CD14-positive monocyte (primary cell): ENCODE results near the gene CCR7. TPM values are rescaled to one million over a fixed set of nuclear protein-coding genes. Genes with fewer than 3 reads are reported as not detected.

ENCODE experiments used
- DNase-seq, 3 donors: peaks; one replicate each; pipeline ENCODE4 v3.0.0-alpha.2; 2011 to 2022
- H2AFZ ChIP-seq: 2 replicates; pipeline ENCODE4 v1.6.0; 2012; ENCODE audit warnings: mild to moderate bottlenecking, low read depth, low read length, inconsistent platforms; ENCODE audit not compliant: insufficient read depth, poor library complexity, severe bottlenecking
- H3K27ac ChIP-seq, 2 donors: 1 replicate in 1 of 2; 2 replicates in 1 of 2; pipeline ENCODE4 v1.5.1; 2012 to 2013; ENCODE audit warnings: low read length in 2 of 2, control low read depth in 1 of 2, inconsistent platforms in 1 of 2, low read depth in 1 of 2, mild to moderate bottlenecking in 1 of 2
- H3K27me3 ChIP-seq, 2 donors: one replicate each; pipeline versions ENCODE4 v1.6.0 to v1.6.1; 2011 to 2013; ENCODE audit warnings: low read length in 2 of 2; ENCODE audit not compliant: control insufficient read depth in 2 of 2, insufficient read depth in 2 of 2
- H3K36me3 ChIP-seq, 2 donors: replicated peaks in 1 of 2; 1 replicate in 1 of 2; 2 replicates in 1 of 2; pipeline versions ENCODE4 v1.5.1 to v1.6.1; 2012 to 2013; ENCODE audit warnings: low read length in 2 of 2, control low read depth in 1 of 2, inconsistent platforms in 1 of 2, mild to moderate bottlenecking in 1 of 2; ENCODE audit not compliant: insufficient read depth in 2 of 2, control insufficient read depth in 1 of 2
- H3K4me1 ChIP-seq, 2 donors: 1 replicate in 1 of 2; 2 replicates in 1 of 2; pipeline versions ENCODE4 v1.5.1 to v1.6.1; 2012 to 2013; ENCODE audit warnings: low read length in 2 of 2, control low read depth in 1 of 2, inconsistent platforms in 1 of 2, mild to moderate bottlenecking in 1 of 2, moderate library complexity in 1 of 2; ENCODE audit not compliant: insufficient read depth in 2 of 2, control insufficient read depth in 1 of 2
- H3K4me2 ChIP-seq: replicated peaks from 2 replicates; pipeline ENCODE3; 2012; ENCODE audit warnings: low read length, moderate library complexity, mild to moderate bottlenecking; ENCODE audit not compliant: poor library complexity, severe bottlenecking; ENCODE audit errors: extremely low read depth
- H3K4me3 ChIP-seq, 3 experiments: fragments of 200-600 bp in 1 of 3; sonication (generic) in 1 of 3; replicated peaks in 1 of 3; 1 replicate in 2 of 3; 2 replicates in 1 of 3; pipeline ENCODE4 v1.5.1; 2011 to 2013; ENCODE audit warnings: low read length in 3 of 3, mild to moderate bottlenecking in 3 of 3, control low read depth in 2 of 3, low read depth in 2 of 3, inconsistent platforms in 1 of 3, moderate library complexity in 1 of 3
- H3K79me2 ChIP-seq: 2 replicates; pipeline ENCODE4 v1.6.0; 2012; ENCODE audit warnings: mild to moderate bottlenecking, control low read depth, inconsistent platforms, low read length, moderate library complexity; ENCODE audit not compliant: insufficient read depth
- H3K9ac ChIP-seq: 2 replicates; pipeline ENCODE4 v1.6.0; 2017; ENCODE audit warnings: low read length, mild to moderate bottlenecking; ENCODE audit not compliant: insufficient read depth, poor library complexity, severe bottlenecking
- H3K9me3 ChIP-seq, 2 donors: replicated peaks in 1 of 2; 1 replicate in 1 of 2; 2 replicates in 1 of 2; pipeline versions ENCODE4 v1.5.1 to v1.6.1; 2012 to 2013; ENCODE audit warnings: low read length in 2 of 2, control low read depth in 1 of 2; ENCODE audit not compliant: control insufficient read depth in 1 of 2, insufficient read depth in 1 of 2
- H4K20me1 ChIP-seq: 2 replicates; pipeline ENCODE4 v1.6.0; 2012; ENCODE audit warnings: mild to moderate bottlenecking, low read length, control low read depth, moderate library complexity; ENCODE audit not compliant: insufficient read depth
- H3K27ac Mint-ChIP-seq, 7 donors: one replicate each; pipeline ENCODE4 v1.8.0; 2020; ENCODE audit warnings: mild to moderate bottlenecking in 7 of 7, mixed read lengths in 7 of 7, moderate library complexity in 6 of 7, inconsistent platforms in 2 of 7
- H3K27me3 Mint-ChIP-seq, 3 donors: one replicate each; pipeline ENCODE4 v1.8.0; 2021 to 2022; ENCODE audit warnings: low read depth in 3 of 3, mild to moderate bottlenecking in 3 of 3, mixed read lengths in 3 of 3, moderate library complexity in 3 of 3, inconsistent platforms in 1 of 3
- H3K36me3 Mint-ChIP-seq, 2 donors: one replicate each; pipeline ENCODE4 v1.8.0; 2020; ENCODE audit warnings: mixed read lengths in 2 of 2, inconsistent platforms in 1 of 2, mild to moderate bottlenecking in 1 of 2
- H3K4me1 Mint-ChIP-seq: one replicate; pipeline ENCODE4 v1.8.0; 2020; ENCODE audit warnings: mild to moderate bottlenecking, mixed read lengths
- H3K4me3 Mint-ChIP-seq, 2 donors: one replicate each; pipeline ENCODE4 v1.8.0; 2020; ENCODE audit warnings: mild to moderate bottlenecking in 2 of 2, mixed read lengths in 2 of 2, moderate library complexity in 1 of 2
- H3K9me3 Mint-ChIP-seq, 7 donors: one replicate each; pipeline ENCODE4 v1.8.0; 2020 to 2022; ENCODE audit warnings: mixed read lengths in 7 of 7, mild to moderate bottlenecking in 6 of 7, moderate library complexity in 6 of 7, inconsistent platforms in 2 of 7
- WGBS: methylation state at CpG from one replicate; pipeline ENCODE4 v1.1.5; 2013; ENCODE audit warnings: missing lambda C conversion rate; ENCODE audit not compliant: insufficient coverage; 5-methylcytosine and 5-hydroxymethylcytosine counted together
- intact Hi-C, 2 donors: fragments of 100-400 bp; cut with micrococcal nuclease; formaldehyde crosslinking; loops; one replicate each; pipeline versions ENCODE4 v1.15.0 to v1.15.1; 2023
- polyA plus RNA-seq, 3 donors: library from polyadenylated mRNA; depleted of rRNA in 1 of 3; unstranded in 2 of 3; stranded (reverse) in 1 of 3; fragments of 300-500 nt in 2 of 3; fragments of >200 nt in 1 of 3; fragmentation: Illumina TruSeq in 2 of 3; gene quantifications; 1 replicate in 2 of 3; 2 replicates in 1 of 3; pipeline ENCODE4 v1.2.3, GENCODE V29; 2012 to 2021
- TF ChIP-seq, protein P1 (sequence below): fragments of 200-600 bp; IDR thresholded peaks from one replicate; pipeline ENCODE4 v1.8.0; 2022; ENCODE audit warnings: antibody characterized with exemption, mild to moderate bottlenecking

Gene CCR7
- polyA plus RNA-seq, 3 donors, result 0.15 to 2.1 (median 1.2) TPM

DNA sequence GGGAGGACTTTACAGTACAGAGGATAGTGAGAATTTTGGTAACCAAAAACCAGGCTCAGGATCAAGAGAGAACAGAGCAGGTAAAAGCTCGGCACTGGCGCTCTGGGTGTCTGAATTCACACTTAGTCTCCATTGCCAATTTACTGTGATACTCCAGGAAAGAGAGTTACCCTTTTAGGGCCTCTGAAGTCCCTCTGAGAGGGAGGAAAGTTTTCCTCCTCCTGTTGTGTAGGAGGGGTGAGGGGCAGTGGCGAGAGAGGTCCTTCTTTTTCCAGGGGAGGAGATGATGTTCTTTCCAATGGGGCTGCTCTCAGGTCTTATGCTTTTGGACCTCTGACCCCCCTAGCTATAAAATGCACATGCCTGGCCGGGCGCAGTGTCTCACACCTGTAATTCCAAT lies 58.5 kb downstream of the CCR7 start:
- no peak overlapping the region for H3K27ac Mint-ChIP-seq

More for the DNA sequence above, 58.5 kb downstream of the CCR7 start:
- H3K4me3 ChIP-seq, result no peak overlapping the region
- H3K9ac ChIP-seq, result no peak overlapping the region
- Mint-ChIP-seq H3K36me3 (no peaks in the 10 kb centered on the region), H3K27me3 (peaks cover 12 to 40% (median 30%) of the 10 kb centered on the region in 3 donors), H3K4me3 (no peak overlapping the region), H3K9me3 (peaks cover 0 to 1% (median 0%) of the 10 kb centered on the region in 7 donors), H3K4me1 (no peaks in the 10 kb centered on the region)
- no peaks in the 10 kb centered on the region for H4K20me1 ChIP-seq
- no peak overlapping the region for H3K27ac ChIP-seq
- no peaks in the 10 kb centered on the region for H3K79me2 ChIP-seq
- H3K4me1 ChIP-seq, result no peaks in the 10 kb centered on the region
- no peak overlapping the region for H2AFZ ChIP-seq
- no peak for DNase-seq
- no peak overlapping the region for H3K4me2 ChIP-seq
- peaks cover 2 to 3% of the 10 kb centered on the region in 2 donors for H3K27me3 ChIP-seq
- no CpG with 5 or more reads among the region's 5 CpGs for WGBS
- intact Hi-C loops, result no loop called here
- TF ChIP-seq, protein P1, sequence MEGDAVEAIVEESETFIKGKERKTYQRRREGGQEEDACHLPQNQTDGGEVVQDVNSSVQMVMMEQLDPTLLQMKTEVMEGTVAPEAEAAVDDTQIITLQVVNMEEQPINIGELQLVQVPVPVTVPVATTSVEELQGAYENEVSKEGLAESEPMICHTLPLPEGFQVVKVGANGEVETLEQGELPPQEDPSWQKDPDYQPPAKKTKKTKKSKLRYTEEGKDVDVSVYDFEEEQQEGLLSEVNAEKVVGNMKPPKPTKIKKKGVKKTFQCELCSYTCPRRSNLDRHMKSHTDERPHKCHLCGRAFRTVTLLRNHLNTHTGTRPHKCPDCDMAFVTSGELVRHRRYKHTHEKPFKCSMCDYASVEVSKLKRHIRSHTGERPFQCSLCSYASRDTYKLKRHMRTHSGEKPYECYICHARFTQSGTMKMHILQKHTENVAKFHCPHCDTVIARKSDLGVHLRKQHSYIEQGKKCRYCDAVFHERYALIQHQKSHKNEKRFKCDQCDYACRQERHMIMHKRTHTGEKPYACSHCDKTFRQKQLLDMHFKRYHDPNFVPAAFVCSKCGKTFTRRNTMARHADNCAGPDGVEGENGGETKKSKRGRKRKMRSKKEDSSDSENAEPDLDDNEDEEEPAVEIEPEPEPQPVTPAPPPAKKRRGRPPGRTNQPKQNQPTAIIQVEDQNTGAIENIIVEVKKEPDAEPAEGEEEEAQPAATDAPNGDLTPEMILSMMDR, result no peak
- H3K9me3 ChIP-seq, result no peaks in the 10 kb centered on the region
- H3K36me3 ChIP-seq, result no peaks in the 10 kb centered on the region

Other genes with a start within 250 kb of the CCR7 start
- gene GJD3, start 200.7 kb downstream of the CCR7 start, polyA plus RNA-seq, result not detected
- gene TOP2A, start 147.6 kb downstream of the CCR7 start, polyA plus RNA-seq, result under 1 TPM; 0.01 to 0.94 (median 0.28) TPM
- under 1 TPM in 2 of 3 donors, not detected in 1; 0.04 to 0.15 TPM for gene IGFBP4, start 122.0 kb downstream of the CCR7 start, polyA plus RNA-seq
- not detected for gene TNS4, start 63.8 kb downstream of the CCR7 start, polyA plus RNA-seq
- gene SMARCE1, start 82.3 kb upstream of the CCR7 start, polyA plus RNA-seq, result 100 to 1,000 TPM in 2 of 3 donors, 10 to 100 TPM in 1; 18.6 to 127 (median 119) TPM
- gene KRT222, start 99.7 kb upstream of the CCR7 start, polyA plus RNA-seq, result not detected
- not detected for gene KRT24, start 138.3 kb upstream of the CCR7 start, polyA plus RNA-seq
- gene KRT25, start 189.9 kb upstream of the CCR7 start, polyA plus RNA-seq, result not detected
- not detected for gene KRT26, start 206.7 kb upstream of the CCR7 start, polyA plus RNA-seq
- not detected for gene KRT27, start 217.1 kb upstream of the CCR7 start, polyA plus RNA-seq
- not detected for gene KRT28, start 234.5 kb upstream of the CCR7 start, polyA plus RNA-seq